ENCODE results near the gene MATN3. TPM values are rescaled to one million over a fixed set of nuclear protein-coding genes. Genes with fewer than 3 reads are reported as not detected.

MATN3 gene
- total and polyA plus RNA-seq, 2 donors from 2014 or later: 2.3 to 5.0 TPM

DNA sequence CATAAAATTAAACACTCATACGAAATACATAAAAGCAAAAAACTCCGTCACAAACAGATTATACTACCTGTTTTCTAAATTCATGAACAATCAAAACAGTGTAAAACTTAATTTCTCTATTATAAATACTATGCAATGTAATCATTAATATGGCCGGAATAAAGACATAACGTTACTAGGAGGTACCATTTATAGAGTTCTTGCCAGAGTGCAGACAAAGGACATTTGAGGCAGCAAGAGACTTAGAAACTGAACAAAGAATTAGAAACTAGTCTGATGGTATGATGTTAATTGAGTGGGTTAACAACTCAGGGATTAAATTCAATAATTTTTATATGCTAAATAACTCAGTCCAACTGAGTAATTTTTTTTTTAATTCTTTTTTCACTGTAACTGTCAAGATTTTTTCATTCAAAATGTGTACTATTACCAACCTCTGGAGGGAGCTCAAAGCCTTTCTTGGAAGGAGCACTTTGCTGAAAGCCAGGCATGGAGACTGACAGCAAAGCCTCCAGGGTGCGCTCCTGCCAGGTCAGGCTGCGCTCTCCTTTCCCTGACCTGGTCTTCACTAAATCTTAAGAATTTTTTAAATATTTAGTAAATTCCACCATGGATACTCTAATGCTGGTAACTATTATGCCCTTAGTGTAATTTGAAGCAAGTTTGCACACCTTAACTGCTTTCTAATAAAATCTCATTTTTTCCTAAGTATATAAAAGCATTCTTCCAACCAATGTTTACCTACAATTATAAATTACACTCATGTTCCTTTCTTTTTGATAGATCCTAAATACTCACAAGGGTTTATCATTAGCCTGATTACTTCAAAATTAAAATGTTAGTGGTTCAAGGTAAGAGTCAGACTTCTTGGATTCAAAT, 56.7 kb downstream of the MATN3 start:
- TF ChIP-seq, protein P1, sequence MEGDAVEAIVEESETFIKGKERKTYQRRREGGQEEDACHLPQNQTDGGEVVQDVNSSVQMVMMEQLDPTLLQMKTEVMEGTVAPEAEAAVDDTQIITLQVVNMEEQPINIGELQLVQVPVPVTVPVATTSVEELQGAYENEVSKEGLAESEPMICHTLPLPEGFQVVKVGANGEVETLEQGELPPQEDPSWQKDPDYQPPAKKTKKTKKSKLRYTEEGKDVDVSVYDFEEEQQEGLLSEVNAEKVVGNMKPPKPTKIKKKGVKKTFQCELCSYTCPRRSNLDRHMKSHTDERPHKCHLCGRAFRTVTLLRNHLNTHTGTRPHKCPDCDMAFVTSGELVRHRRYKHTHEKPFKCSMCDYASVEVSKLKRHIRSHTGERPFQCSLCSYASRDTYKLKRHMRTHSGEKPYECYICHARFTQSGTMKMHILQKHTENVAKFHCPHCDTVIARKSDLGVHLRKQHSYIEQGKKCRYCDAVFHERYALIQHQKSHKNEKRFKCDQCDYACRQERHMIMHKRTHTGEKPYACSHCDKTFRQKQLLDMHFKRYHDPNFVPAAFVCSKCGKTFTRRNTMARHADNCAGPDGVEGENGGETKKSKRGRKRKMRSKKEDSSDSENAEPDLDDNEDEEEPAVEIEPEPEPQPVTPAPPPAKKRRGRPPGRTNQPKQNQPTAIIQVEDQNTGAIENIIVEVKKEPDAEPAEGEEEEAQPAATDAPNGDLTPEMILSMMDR (IDR thresholded peaks at IDR 0.05; ENCODE audit: borderline replicate concordance, extremely low read depth, insufficient read depth): peak; percentile 77
- no peaks in the 10 kb centered on the region for H3K9me3 ChIP-seq (ENCODE audit: control insufficient read depth in 2 of 3, insufficient read depth in 1 of 3, low read length in 3 of 3)
- intact Hi-C loops (cut with DNase I): no loop called here
- H3K9ac ChIP-seq (ENCODE audit: low read length in 3 of 3): no peak overlapping the region
- no peaks in the 10 kb centered on the region for H3K27me3 ChIP-seq (ENCODE audit: control insufficient read depth, insufficient read depth, low read length)
- FAIRE-seq (peak; percentile 86), DNase-seq (peak in 4 of 5 donors; percentile 50 to 90 (median 73))
- H3K27ac ChIP-seq (ENCODE audit: low read depth in 2 of 2, low read length in 2 of 2): no peak overlapping the region
- H3K4me3 ChIP-seq (ENCODE audit: low read length in 3 of 3): no peak overlapping the region
- no peaks in the 10 kb centered on the region for H3K36me3 ChIP-seq (ENCODE audit: control insufficient read depth in 2 of 3, insufficient read depth in 3 of 3, low read length in 3 of 3)
- no peaks in the 10 kb centered on the region for H3K4me1 ChIP-seq (ENCODE audit: control insufficient read depth in 2 of 3, insufficient read depth in 2 of 3, low read depth in 1 of 3, low read length in 3 of 3)

GRCh38 chr2:19949071-19949470, 63.4 kb downstream of the MATN3 start:
- Histone ChIP-seq H3K4me1 (ENCODE audit: control insufficient read depth in 2 of 3, insufficient read depth in 2 of 3, low read depth in 1 of 3, low read length in 3 of 3) (no peaks in the 10 kb centered on the region), H3K9me3 (ENCODE audit: control insufficient read depth in 2 of 3, insufficient read depth in 1 of 3, low read length in 3 of 3) (no peaks in the 10 kb centered on the region), H3K9ac (ENCODE audit: low read length in 3 of 3) (no peak overlapping the region), H3K4me3 (ENCODE audit: low read length in 3 of 3) (no peak overlapping the region), H3K27ac (ENCODE audit: low read depth in 2 of 2, low read length in 2 of 2) (no peak overlapping the region), H3K27me3 (ENCODE audit: control insufficient read depth, insufficient read depth, low read length) (no peaks in the 10 kb centered on the region), H3K36me3 (ENCODE audit: control insufficient read depth in 2 of 3, insufficient read depth in 3 of 3, low read length in 3 of 3) (peaks cover 0 to 5% (median 0%) of the 10 kb centered on the region in 3 donors)
- intact Hi-C loops (cut with DNase I): no loop called here
- FAIRE-seq (no peak), DNase-seq (peak in 1 of 5 donors; percentile 18)
- TF ChIP-seq, protein P1 (IDR thresholded peaks at IDR 0.05; ENCODE audit: borderline replicate concordance, extremely low read depth, insufficient read depth): no peak

DNA sequence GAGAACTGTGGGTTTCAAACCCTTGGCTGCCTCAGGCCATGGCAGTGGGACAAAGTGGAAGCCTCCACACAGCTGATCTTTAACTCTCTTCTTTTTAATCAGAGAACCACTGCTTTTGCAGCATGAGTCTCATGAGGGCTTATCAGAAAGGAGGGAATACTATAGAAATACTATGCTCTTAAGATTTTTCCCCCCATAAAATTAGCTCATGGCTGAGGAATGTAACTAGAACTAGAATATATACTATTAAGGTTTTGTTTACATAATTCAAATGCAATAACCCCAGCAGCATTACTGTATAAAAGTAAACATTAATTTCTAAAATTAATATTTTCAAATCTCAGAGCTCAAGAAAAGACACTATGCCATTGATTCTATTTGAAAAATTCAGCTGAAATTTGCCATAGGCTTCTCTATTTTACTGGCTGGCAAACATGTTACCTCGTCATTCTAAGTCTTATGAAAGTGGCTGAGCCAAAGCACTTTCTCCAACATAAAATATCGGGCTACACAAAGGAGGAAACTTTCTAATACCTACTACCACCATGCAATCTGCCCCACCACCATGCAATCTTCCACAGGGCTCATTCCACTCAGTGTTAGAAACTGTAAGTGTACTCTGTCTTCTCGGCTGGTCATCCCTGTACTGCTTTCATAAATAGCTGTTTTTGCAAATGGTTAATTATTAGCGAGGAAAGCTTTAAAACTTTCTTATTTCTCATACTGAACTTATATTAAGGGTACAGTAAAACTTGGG, 65.1 kb downstream of the MATN3 start:
- no peaks in the 10 kb centered on the region for H3K27me3 ChIP-seq (ENCODE audit: control insufficient read depth, insufficient read depth, low read length)
- DNase-seq: no peak
- TF ChIP-seq, protein P1 (IDR thresholded peaks at IDR 0.05; ENCODE audit: borderline replicate concordance, extremely low read depth, insufficient read depth): no peak
- no peak overlapping the region for H3K27ac ChIP-seq (ENCODE audit: low read depth in 2 of 2, low read length in 2 of 2)
- H3K9ac ChIP-seq (ENCODE audit: low read length in 3 of 3): no peak overlapping the region
- peaks cover 0 to 5% (median 0%) of the 10 kb centered on the region in 3 donors for H3K36me3 ChIP-seq (ENCODE audit: control insufficient read depth in 2 of 3, insufficient read depth in 3 of 3, low read length in 3 of 3)
- H3K9me3 ChIP-seq (ENCODE audit: control insufficient read depth in 2 of 3, insufficient read depth in 1 of 3, low read length in 3 of 3): no peaks in the 10 kb centered on the region
- FAIRE-seq: no peak
- no peak overlapping the region for H3K4me3 ChIP-seq (ENCODE audit: low read length in 3 of 3)
- intact Hi-C loops (cut with DNase I): no loop called here
- no peaks in the 10 kb centered on the region for H3K4me1 ChIP-seq (ENCODE audit: control insufficient read depth in 2 of 3, insufficient read depth in 2 of 3, low read depth in 1 of 3, low read length in 3 of 3)

Data from kidney (tissue), 14 donors.